ENCODE measurements around the gene MYT1.

The MYT1 gene

GRCh38 chr20:64139199-64140060, 24.8 kb upstream of the MYT1 start:
- H3K4me3 ChIP-seq (ENCODE audit: low read depth, low read length) = no peak overlapping the region

DNA sequence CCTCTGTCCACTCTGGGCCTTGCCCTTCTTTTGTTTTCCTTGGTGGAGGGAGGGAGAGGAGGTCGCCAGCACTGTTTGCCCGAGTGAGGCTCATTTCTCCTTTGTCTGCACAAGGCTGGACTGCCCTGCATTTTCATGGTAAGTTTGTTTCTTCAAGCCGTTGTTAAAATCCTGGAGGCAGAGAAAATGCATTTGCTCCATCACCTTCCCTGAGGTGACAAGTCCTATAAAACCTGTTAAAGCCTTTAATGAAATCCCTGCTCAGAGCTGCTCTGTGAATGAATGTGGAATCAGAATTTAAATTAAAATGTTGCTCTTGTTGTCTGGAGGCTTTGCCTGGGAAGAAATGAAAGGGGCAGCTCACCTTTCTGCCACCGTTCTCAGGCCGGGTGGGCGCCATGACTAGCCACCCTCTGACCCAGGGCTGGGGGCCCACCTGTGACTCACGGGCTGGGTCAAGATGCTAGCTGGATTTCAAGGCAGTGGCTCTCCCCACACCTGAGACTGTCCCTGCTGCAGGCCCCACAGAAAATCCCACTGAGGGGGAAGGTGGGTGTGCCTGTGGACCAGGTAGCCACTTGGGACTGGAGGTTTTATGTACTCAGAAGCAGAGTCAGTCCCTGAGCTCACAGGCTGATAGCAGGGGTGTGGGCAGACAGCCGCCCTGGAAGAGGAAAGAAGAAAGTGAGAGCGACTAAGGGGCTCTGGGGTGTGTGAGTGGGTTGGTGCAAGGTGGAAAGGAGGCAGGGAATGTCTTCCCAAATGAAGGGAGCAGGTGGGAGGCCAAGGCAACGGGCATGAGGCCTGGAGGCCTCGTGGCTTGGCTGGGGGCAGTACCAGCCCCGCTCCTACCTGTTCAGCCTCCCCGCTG, 24.0 kb upstream of the MYT1 start:
- no peak overlapping the region for H3K4me3 ChIP-seq (ENCODE audit: low read depth, low read length)

GRCh38 chr20:64140956-64141355, 23.3 kb upstream of the MYT1 start:
- H3K4me3 ChIP-seq (ENCODE audit: low read depth, low read length) = no peak overlapping the region

GRCh38 chr20:64142590-64142989, 21.7 kb upstream of the MYT1 start:
- no peak overlapping the region for H3K4me3 ChIP-seq (ENCODE audit: low read depth, low read length)

GRCh38 chr20:64143018-64143801, 21.0 kb upstream of the MYT1 start:
- H3K4me3 ChIP-seq (ENCODE audit: low read depth, low read length) = no peak overlapping the region

DNA sequence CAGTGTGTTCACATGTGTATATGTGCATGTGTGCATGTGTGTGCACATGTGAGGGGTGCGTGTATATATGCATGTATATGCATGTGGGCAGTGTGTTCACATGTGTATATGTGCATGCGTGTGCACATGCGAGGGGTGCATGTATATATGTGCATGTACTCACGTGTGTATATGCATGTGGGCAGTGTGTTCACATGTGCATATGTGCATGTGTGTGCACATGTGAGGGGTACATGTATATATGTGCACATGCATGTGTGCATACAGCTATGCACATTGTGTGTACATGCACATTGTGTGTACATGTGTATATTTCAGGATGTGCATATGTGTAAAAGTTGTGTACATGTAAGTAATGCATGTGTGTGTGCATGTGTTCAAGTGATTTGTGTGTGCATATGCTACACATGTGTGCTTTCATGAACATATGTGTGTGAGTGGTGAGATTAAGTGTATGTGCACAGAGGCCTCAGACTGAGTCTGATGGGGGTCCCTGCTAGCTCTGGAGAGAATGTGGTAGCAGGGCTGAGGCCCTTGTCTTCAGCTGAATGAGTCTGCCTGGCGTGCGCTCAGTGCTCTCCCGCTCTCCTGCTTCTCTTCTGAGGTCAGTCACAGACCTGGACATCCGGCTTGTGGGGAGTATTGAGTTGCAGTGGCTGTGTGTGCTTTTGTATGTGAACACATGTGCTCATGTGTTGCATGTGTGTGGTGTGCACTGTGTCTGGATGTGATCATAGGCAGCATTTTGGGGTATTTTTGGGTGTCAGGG, 19.9 kb upstream of the MYT1 start:
- no peak overlapping the region for H3K4me3 ChIP-seq (ENCODE audit: low read depth, low read length)

- no peak overlapping the region for H3K4me3 ChIP-seq (ENCODE audit: low read depth, low read length)
These were observed 18.6 kb upstream of the MYT1 start for GRCh38 chr20:64145458-64146300.

DNA sequence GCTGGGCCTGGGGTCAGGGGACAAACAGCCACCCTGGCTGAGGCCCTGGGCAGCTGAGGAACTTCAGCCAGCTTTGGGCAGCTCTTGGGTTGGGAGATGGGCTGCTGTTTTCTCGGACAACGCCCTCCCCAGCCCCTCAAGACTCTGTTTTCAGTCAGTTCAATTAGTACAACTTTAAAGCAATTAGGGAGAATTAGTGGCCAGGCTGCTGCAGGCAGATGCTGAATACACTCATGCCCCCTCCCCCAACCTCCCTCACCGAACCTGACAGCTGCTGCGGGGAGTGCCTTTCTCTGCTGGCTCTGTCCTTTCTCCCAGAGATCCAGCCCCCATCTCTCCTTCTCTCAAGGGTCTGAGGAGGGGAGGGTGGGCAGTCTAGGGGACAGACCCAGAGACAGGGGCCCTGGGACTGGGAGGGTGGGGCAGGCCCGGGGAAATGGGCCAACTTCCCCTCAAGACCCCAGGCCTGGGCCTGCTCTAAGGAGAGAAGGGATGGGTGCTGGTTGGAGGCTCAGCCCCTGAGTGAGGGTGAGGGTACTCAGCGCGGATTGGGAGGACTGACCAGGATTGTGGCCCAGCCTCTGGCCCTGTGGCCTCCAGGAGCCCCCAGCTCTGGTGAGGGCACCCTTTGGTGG, 17.8 kb upstream of the MYT1 start:
- no peak overlapping the region for H3K4me3 ChIP-seq (ENCODE audit: low read depth, low read length)

DNA sequence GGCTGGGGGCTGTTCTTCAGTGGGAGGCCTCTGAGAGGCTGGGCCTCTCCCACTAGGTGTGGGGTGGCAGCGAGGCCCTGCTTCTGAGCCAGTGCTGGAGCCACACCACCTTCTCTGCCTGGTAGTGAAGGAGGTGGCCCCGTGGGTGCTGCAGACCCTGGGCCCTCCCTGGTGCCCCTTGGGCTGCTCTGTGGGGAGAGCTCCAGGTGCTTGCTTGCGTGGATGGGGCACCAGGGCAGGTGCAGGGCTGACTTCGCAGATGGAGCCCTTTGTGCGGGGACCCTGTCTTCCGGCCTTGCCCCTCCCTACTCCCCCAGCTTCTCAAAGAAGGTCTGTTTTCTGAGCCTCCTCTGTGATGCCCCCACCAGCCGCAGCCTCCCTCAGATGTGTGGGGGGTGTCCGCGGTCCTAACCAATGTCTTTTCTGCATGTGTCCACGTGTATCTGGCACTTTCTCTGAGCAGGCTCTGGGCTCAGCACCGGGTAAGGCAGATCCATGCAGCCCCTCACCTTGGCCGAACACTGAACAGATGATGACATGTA, 17.2 kb upstream of the MYT1 start:
- H3K4me3 ChIP-seq (ENCODE audit: low read depth, low read length) = no peak overlapping the region

GRCh38 chr20:64148581-64148980, 15.7 kb upstream of the MYT1 start:
- no peak overlapping the region for H3K4me3 ChIP-seq (ENCODE audit: low read depth, low read length)

DNA sequence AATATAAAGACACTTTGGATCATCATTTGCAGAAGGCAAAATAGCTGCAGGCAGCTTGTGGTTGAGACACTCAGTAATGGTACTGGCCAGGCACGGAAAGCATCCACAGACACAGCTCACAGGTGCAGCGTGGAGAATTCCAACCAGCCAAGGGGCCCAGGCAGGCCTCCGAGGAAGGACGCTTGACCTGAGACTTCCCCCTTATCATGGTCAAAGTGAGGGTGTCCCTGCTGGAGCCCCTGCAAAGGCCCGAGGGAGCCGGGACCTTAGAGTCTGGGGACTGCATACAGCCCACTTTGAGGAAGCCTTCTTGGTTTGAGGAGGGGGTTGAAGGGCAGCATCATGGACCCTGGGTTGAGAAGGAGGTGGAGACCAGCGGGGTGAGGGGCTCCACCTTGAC, 15.1 kb upstream of the MYT1 start:
- no peak overlapping the region for H3K4me3 ChIP-seq (ENCODE audit: low read depth, low read length)

DNA sequence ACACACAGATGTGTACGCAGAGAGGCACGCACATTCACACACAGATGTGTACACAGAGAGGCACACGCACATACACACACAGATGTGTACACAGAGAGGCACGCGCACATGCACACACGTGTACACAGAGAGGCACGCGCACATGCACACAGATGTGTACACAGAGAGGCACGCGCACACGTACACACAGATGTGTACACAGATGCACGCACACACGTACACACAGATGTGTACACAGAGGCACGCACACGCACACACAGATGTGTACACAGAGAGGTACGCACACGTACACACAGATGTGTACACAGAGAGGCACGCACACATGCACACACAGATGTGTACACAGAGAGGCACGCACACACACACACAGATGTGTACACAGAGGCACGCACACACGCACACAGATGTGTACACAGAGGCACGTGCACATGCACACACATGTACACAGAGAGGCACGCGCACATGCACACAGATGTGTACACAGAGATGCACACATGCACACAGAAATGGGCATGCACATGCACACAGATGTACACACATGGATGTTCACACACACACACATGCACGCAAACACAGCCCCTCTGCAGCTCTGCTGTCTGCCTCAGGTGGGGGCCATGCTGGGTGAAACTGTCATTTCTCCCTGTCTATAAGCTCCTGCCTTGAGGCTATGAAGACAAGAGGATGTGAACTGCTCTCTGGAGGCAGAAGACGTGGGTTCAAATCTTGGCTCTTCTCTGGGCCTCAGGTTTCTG, 14.3 kb upstream of the MYT1 start:
- H3K4me3 ChIP-seq (ENCODE audit: low read depth, low read length) = no peak overlapping the region

DNA sequence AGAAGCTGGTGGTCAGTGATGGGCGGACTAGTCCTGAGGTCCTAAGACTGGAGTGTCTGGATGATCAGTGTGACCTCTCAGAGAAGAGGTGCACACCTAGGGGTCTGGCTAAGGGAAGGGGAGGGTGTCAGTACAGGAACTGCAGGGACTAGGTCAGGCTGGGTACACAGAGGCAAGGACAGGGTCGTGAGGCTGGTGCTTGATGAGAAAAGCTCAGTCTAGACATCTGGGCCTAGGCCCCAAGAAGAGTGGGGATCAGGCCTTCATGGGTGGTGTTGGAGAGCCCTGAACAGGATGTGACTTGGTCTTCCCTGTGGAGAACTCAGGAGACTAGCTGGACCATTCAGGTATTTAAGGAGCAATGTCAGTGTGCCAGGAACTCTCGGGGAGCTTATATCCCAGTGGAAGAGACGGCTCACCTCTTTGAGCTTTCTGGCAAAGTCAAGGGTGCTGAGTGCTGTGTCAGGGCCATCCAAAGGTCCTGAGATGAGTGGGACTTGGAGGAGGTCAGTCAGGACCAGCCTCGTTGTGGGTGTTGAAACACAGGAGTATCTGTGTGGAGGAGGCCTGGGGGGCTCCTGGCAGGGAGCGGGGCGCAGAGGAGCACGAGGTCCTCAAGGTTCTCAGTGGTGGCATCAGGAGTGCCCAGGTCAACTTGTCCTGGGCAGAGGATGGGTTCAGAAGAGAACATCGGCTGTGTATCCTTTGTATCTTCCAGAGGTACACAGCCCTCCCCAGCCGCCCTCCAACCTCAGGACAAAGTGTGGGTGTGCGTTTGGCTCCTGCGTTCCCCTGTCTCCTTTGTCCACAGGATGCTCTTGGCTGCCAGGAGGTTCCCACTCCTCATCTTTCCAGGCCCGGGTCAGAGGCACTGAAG, 13.3 kb upstream of the MYT1 start:
- H3K4me3 ChIP-seq (ENCODE audit: low read depth, low read length) = no peak overlapping the region

- no peak overlapping the region for H3K4me3 ChIP-seq (ENCODE audit: low read depth, low read length)
These were observed 12.4 kb upstream of the MYT1 start for GRCh38 chr20:64151633-64152530.

DNA sequence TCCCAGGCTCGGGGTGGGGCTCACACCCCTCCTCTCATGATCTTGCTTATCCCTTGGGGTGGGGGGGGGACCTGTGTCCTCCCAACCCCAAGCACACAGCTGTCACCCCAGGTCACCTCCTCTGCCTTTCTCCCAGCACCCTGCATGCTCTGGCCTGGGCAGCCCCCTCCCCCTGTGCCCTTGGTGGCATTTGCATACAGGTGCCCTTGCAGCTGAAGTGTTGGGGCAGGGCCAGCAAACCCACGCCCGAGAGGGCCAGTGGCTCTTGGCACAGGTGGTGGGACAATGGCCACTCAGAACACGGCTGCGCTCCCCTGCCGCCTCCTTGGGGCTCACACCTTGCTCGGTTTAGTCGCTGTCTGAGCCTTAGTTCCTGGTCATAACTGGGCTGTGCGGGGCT, 11.3 kb upstream of the MYT1 start:
- no peak overlapping the region for H3K4me3 ChIP-seq (ENCODE audit: low read depth, low read length)

GRCh38 chr20:64153410-64153809, 10.8 kb upstream of the MYT1 start:
- H3K4me3 ChIP-seq (ENCODE audit: low read depth, low read length) = no peak overlapping the region

All from iPS-11a (cell line).